ENCODE results near the gene KLK8. TPM values are rescaled to one million over a fixed set of nuclear protein-coding genes. Genes with fewer than 3 reads are reported as not detected.

The KLK8 gene
- total and polyA plus RNA-seq, 2 donors (not counting 1 experiment from before 2014, with no cell fraction given) = not detected

DNA sequence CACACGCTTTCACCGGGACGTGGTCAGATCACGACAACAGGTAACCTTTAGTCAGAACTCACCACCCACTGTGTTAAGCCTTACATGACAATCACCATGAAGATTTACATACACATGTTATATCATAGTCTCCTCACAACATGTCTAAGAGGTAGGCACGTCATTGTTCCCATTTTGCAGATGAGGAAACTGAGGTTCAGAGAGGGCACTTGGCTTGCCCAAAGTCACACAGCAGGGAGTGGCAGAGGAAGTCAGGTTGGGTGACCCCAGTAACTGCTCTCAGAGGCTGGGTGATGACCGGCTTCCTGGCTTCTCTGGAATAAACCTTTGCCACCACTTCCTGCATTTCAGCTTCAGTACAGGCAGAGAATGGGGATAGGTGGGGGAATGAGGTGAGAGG lies 12.8 kb upstream of the KLK8 start:
- no peaks in the 10 kb centered on the region for H4K20me1 ChIP-seq (ENCODE audit: control insufficient read depth, insufficient read depth, low read length, poor library complexity, severe bottlenecking)
- H3K9ac ChIP-seq (ENCODE audit: low read length) = no peak overlapping the region
- ChIA-PET CTCF (no interaction called here), POLR2A (no interaction called here)
- H3K27me3 Mint-ChIP-seq = peaks cover 59% of the 10 kb centered on the region
- H3K27ac ChIP-seq (ENCODE audit: low read length in 2 of 2) = no peak overlapping the region
- H2AFZ ChIP-seq (ENCODE audit: insufficient read depth, low read depth, low read length, poor library complexity, severe bottlenecking) = no peak overlapping the region
- no peaks in the 10 kb centered on the region for H3K79me2 ChIP-seq (ENCODE audit: control insufficient read depth, insufficient read depth, low read length)
- H3K9me3 Mint-ChIP-seq (ENCODE audit: insufficient read depth) = no peaks in the 10 kb centered on the region
- 82% methylated on average over 5 of the region's 6 CpGs for WGBS (ENCODE audit: insufficient coverage)
- H3K27ac Mint-ChIP-seq = no peak overlapping the region
- intact Hi-C loops (cut with micrococcal nuclease) = no loop called here
- H3K27me3 ChIP-seq (replicated peaks in 1 of 4; ENCODE audit: control extremely low read depth in 1 of 4, control insufficient read depth in 3 of 4, insufficient read depth in 4 of 4, low read length in 3 of 4) = peaks cover 0 to 49% (median 26%) of the 10 kb centered on the region in 4 experiments
- no peak overlapping the region for H3K4me3 ChIP-seq (ENCODE audit: control extremely low read depth in 1 of 5, extremely low read depth in 1 of 5, insufficient read depth in 1 of 5, low read depth in 2 of 5, low read length in 4 of 5)
- no peak for ATAC-seq (ENCODE audit: low read depth)
- H3K4me2 ChIP-seq (replicated peaks; ENCODE audit: low read depth, low read length, poor library complexity, severe bottlenecking) = no peak overlapping the region
- peaks cover 0 to 28% (median 0%) of the 10 kb centered on the region in 3 donors for H3K9me3 ChIP-seq (ENCODE audit: control extremely low read depth in 1 of 3, control insufficient read depth in 2 of 3, insufficient read depth in 1 of 3, low read length in 2 of 3)
- DNase-seq = no peak
- TF ChIP-seq EZH2 (IDR thresholded peaks at IDR 0.05; ENCODE audit: borderline replicate concordance, insufficient read depth, low read depth, low read length, poor library complexity, severe bottlenecking) = no peak
- TF ChIP-seq, protein P1, sequence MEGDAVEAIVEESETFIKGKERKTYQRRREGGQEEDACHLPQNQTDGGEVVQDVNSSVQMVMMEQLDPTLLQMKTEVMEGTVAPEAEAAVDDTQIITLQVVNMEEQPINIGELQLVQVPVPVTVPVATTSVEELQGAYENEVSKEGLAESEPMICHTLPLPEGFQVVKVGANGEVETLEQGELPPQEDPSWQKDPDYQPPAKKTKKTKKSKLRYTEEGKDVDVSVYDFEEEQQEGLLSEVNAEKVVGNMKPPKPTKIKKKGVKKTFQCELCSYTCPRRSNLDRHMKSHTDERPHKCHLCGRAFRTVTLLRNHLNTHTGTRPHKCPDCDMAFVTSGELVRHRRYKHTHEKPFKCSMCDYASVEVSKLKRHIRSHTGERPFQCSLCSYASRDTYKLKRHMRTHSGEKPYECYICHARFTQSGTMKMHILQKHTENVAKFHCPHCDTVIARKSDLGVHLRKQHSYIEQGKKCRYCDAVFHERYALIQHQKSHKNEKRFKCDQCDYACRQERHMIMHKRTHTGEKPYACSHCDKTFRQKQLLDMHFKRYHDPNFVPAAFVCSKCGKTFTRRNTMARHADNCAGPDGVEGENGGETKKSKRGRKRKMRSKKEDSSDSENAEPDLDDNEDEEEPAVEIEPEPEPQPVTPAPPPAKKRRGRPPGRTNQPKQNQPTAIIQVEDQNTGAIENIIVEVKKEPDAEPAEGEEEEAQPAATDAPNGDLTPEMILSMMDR (IDR thresholded peaks at IDR 0.05) = no peak
- no peaks in the 10 kb centered on the region for H3K36me3 ChIP-seq (replicated peaks in 1 of 2; ENCODE audit: control extremely low read depth in 1 of 2, control insufficient read depth in 1 of 2, extremely low read depth in 1 of 2, insufficient read depth in 2 of 2, low read length in 1 of 2)
- peaks cover 15% of the 10 kb centered on the region for H3K4me1 Mint-ChIP-seq
- H3K4me3 Mint-ChIP-seq = no peak overlapping the region
- peaks cover 7 to 14% of the 10 kb centered on the region in 2 donors for H3K4me1 ChIP-seq (ENCODE audit: control insufficient read depth in 2 of 2, insufficient read depth in 2 of 2, low read length in 2 of 2)

GRCh38 chr19:51012661-51013190 lies 11.3 kb upstream of the KLK8 start:
- CTCF ChIA-PET = no interaction called here
- WGBS (ENCODE audit: insufficient coverage) = 71% methylated on average over 10 of the region's 12 CpGs
- H3K4me2 ChIP-seq (replicated peaks; ENCODE audit: low read depth, low read length, poor library complexity, severe bottlenecking) = no peak overlapping the region

More at GRCh38 chr19:51012661-51013190, 11.3 kb upstream of the KLK8 start:
- Mint-ChIP-seq H3K9me3 (ENCODE audit: insufficient read depth) (no peaks in the 10 kb centered on the region), H3K4me1 (peaks cover 11% of the 10 kb centered on the region), H3K4me3 (no peak overlapping the region), H3K27ac (no peak overlapping the region), H3K27me3 (peaks cover 52% of the 10 kb centered on the region)
- Histone ChIP-seq H2AFZ (ENCODE audit: insufficient read depth, low read depth, low read length, poor library complexity, severe bottlenecking) (no peak overlapping the region), H3K4me3 (ENCODE audit: control extremely low read depth in 1 of 5, extremely low read depth in 1 of 5, insufficient read depth in 1 of 5, low read depth in 2 of 5, low read length in 4 of 5) (no peak overlapping the region), H3K79me2 (ENCODE audit: control insufficient read depth, insufficient read depth, low read length) (no peaks in the 10 kb centered on the region), H3K27me3 (replicated peaks in 1 of 4; ENCODE audit: control extremely low read depth in 1 of 4, control insufficient read depth in 3 of 4, insufficient read depth in 4 of 4, low read length in 3 of 4) (peaks cover 0 to 39% (median 21%) of the 10 kb centered on the region in 4 experiments), H3K36me3 (replicated peaks in 1 of 2; ENCODE audit: control extremely low read depth in 1 of 2, control insufficient read depth in 1 of 2, extremely low read depth in 1 of 2, insufficient read depth in 2 of 2, low read length in 1 of 2) (no peaks in the 10 kb centered on the region), H3K4me1 (ENCODE audit: control insufficient read depth in 2 of 2, insufficient read depth in 2 of 2, low read length in 2 of 2) (peaks cover 6 to 7% of the 10 kb centered on the region in 2 donors), H3K9ac (ENCODE audit: low read length) (no peak overlapping the region), H3K9me3 (ENCODE audit: control extremely low read depth in 1 of 3, control insufficient read depth in 2 of 3, insufficient read depth in 1 of 3, low read length in 2 of 3) (peaks cover 0 to 18% (median 0%) of the 10 kb centered on the region in 3 donors), H3K27ac (ENCODE audit: low read length in 2 of 2) (no peak overlapping the region), H4K20me1 (ENCODE audit: control insufficient read depth, insufficient read depth, low read length, poor library complexity, severe bottlenecking) (no peaks in the 10 kb centered on the region)
- POLR2A ChIA-PET = no interaction called here
- intact Hi-C loops (cut with micrococcal nuclease) = no loop called here
- TF ChIP-seq EZH2 (IDR thresholded peaks at IDR 0.05; ENCODE audit: borderline replicate concordance, insufficient read depth, low read depth, low read length, poor library complexity, severe bottlenecking) = no peak
- TF ChIP-seq, protein P1 (IDR thresholded peaks at IDR 0.05) = no peak
- ATAC-seq (ENCODE audit: low read depth) (no peak), DNase-seq (no peak)
